Ovary (tissue), 10 donors: Measurements from ENCODE around the gene IARS1. TPM values are rescaled to one million over a fixed set of nuclear protein-coding genes. Genes with fewer than 3 reads are reported as not detected.

Experiments
- DNase-seq, 5 donors: peaks; one replicate each; pipeline ENCODE4 v3.0.0-alpha.2; 2019 to 2020
- H3K27ac ChIP-seq, 2 donors: fragments of 200-600 bp; one replicate each; pipeline versions ENCODE4 v1.5.1 to v1.8.0; 2019 to 2022
- H3K27me3 ChIP-seq: fragments of 200-600 bp; one replicate; pipeline ENCODE4 v1.8.0; 2022
- H3K36me3 ChIP-seq: fragments of 200-600 bp; sonication (generic); one replicate; pipeline ENCODE4 v1.5.1; 2019
- H3K4me1 ChIP-seq: one replicate; pipeline ENCODE4 v1.8.1; 2013; ENCODE audit warnings: mild to moderate bottlenecking, moderate library complexity; ENCODE audit not compliant: insufficient read depth
- H3K4me3 ChIP-seq: fragments of 200-600 bp; sonication (generic); one replicate; pipeline ENCODE4 v1.5.1; 2017
- H3K9me3 ChIP-seq, 2 donors: fragments of 200-600 bp in 1 of 2; sonication (generic) in 1 of 2; one replicate each; pipeline versions ENCODE4 v1.5.1 to v1.8.1; 2013 to 2019; ENCODE audit warnings: mild to moderate bottlenecking in 1 of 2, moderate library complexity in 1 of 2
- EP300 ChIP-seq: sonication (generic); formaldehyde crosslinking; IDR thresholded peaks from one replicate; pipeline ENCODE4 v1.6.1; 2017; ENCODE audit warnings: antibody characterized with exemption
- POLR2A ChIP-seq: fragments of 450-650 bp; IDR thresholded peaks from one replicate; pipeline ENCODE4 v1.6.1; 2017; ENCODE audit warnings: antibody characterized with exemption, mild to moderate bottlenecking, moderate library complexity
- WGBS, 3 donors: extraction: QIAGEN DNeasy Blood & Tissue Kit in 1 of 3; methylation state at CpG; one replicate each; pipeline versions ENCODE4 v1.1.5 to v1.1.7; 2013 to 2017; 5-methylcytosine and 5-hydroxymethylcytosine counted together
- intact Hi-C, 4 donors: fragments of 100-400 bp; cut with DNase I; formaldehyde crosslinking; loops; one replicate each; pipeline versions ENCODE4 v1.11.0 to v1.15.1; 2022 to 2023
- long read RNA-seq, 3 donors: library from polyadenylated mRNA in 2 of 3; unstranded in 2 of 3; transcript quantifications; one replicate each; pipeline ENCODE4 v2.0.0 and lab custom pipeline, GENCODE V29; 2021 to 2026
- polyA plus RNA-seq, 2 donors: library from polyadenylated mRNA; stranded (reverse); fragments of 200-250 nt in 1 of 2; fragments of 350-450 nt in 1 of 2; fragmentation: Illumina TruSeq in 1 of 2; extraction: RNeasy Lipid Tissue Mini Kit (QIAGEN cat#74804) in 1 of 2; gene quantifications; one replicate each; pipeline ENCODE4 v1.2.3, GENCODE V29; 2013 to 2014
- total RNA-seq, 7 donors: library from RNA; depleted of rRNA in 2 of 7; stranded (reverse); fragments of >200 nt in 2 of 7; fragmentation: NEBNext Ultra II Directional in 3 of 7; extraction: Animal tissue kit (Norgen Biotek cat#: 25700) in 3 of 7; gene quantifications; one replicate each; pipeline versions ENCODE4 v1.1.0 to v1.2.4, GENCODE V29; 2016 to 2023
- TF ChIP-seq, protein P1 (sequence below), 3 donors: fragments of 450-650 bp in 2 of 3; fragments of 200-600 bp in 1 of 3; IDR thresholded peaks; one replicate each; pipeline versions ENCODE4 v1.5.1 to v1.8.0; 2016 to 2022; ENCODE audit warnings: antibody characterized with exemption in 3 of 3, mild to moderate bottlenecking in 1 of 3
- donor health status: DM: no; HTN: no; CAD: no; lungs with moderate emphysema.
- donor health status: DM: no; HTN: no; CAD: no.
- donor health status: Bipolar disorder and iron deficiency.
- donor health status: DM: yes; HTN: yes; CAD: no.
- donor health status: DM: no; HTN: no; CAD: no.
- donor health status: DM: yes; HTN: yes; CAD: no.

IARS1 gene
- total RNA-seq (100 to 1,000 TPM in 1 of 7 donors, 10 to 100 TPM in 6; 44.4 to 281 (median 64.8) TPM), polyA plus RNA-seq (10 to 100 TPM; 16.0 to 55.8 TPM)
- long read RNA-seq, donor 1, partial matches to known transcripts, result 41 of 47 reads
- long read RNA-seq, donor 1, other reads (novel, unspliced or antisense), result 6 of 47 reads
- long read RNA-seq, donor 2, full-length matches to known transcripts, result 4 of 9 reads
- long read RNA-seq, donor 2, partial matches to known transcripts, result 5 of 9 reads
- long read RNA-seq, donor 2, other reads (novel, unspliced or antisense), result 0 of 9 reads
- long read RNA-seq, donor 3, full-length matches to known transcripts, result 26 of 124 reads
- long read RNA-seq, donor 3, partial matches to known transcripts, result 84 of 124 reads
- long read RNA-seq, donor 3, other reads (novel, unspliced or antisense), result 14 of 124 reads

DNA sequence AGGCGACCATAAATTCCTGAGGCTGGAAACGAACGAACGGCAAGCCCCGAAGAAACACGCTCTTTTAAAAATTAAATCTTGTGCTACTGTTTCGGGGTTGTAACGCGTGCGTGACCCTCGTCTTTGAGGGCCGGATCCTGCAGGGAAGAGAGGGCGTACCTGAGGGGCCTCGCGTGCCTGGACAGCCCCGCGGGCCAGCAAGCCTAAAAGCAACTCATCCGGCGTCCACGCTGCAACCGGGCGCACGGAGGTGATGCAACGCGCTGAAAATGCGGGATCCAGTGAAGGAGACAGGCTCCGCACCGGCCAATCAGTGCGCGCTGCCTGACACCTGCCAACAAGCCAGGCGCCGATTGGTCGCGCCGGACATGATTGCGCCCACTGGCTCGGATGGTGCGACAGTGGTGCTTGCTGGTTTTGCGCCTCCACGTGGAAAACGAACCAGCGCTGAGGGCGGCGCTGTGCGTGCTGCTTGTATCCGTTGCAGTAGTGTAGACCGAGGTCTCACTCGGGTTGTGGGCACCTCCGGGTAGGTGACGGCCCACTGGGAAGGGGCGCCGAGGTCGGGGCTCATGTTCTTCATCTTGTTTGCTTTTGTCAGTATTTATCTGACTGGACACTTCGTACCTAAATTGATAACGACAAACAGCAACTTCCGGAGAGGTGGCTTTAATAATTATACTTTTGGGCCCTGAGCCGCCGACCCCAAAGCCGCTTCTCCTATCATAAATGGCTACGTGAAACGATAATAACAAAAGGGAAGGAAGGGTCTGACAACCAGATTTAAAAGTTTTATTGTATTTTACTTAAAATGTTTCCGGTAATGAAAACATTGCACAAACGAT lies at the start of gene IARS1:
Gene IARS1, minus strand, starts transcription at position 246 of the 845 bp plus-strand sequence. CDS start 4,278 bp downstream, outside the sequence.
- Histone ChIP-seq H3K36me3 (no peaks in the 10 kb centered on the region), H3K9me3 (no peaks in the 10 kb centered on the region), H3K4me3 (peak within 1 kb of the TSS; percentile 78), H3K4me1 (peaks cover 5% of the 10 kb centered on the region), H3K27ac (peak within 1 kb of the TSS in 1 of 2 donors; percentile 57), H3K27me3 (no peaks in the 10 kb centered on the region)
- WGBS, 3 donors, result 0 to 1% (median 0%) methylated on average over 62 to 63 of the region's 63 CpGs
- intact Hi-C loops, result loop anchor here in 1 of 4 donors (2.0 to 10.0 kb wide), 2 partner anchors 31 to 149 kb away; partner anchors contain the start of genes CENPP and NOL8
- peak; percentile 97 to 100 (median 99) for DNase-seq
- peak; percentile 64 for TF ChIP-seq POLR2A
- TF ChIP-seq EP300, result no peak
- TF ChIP-seq, protein P1, sequence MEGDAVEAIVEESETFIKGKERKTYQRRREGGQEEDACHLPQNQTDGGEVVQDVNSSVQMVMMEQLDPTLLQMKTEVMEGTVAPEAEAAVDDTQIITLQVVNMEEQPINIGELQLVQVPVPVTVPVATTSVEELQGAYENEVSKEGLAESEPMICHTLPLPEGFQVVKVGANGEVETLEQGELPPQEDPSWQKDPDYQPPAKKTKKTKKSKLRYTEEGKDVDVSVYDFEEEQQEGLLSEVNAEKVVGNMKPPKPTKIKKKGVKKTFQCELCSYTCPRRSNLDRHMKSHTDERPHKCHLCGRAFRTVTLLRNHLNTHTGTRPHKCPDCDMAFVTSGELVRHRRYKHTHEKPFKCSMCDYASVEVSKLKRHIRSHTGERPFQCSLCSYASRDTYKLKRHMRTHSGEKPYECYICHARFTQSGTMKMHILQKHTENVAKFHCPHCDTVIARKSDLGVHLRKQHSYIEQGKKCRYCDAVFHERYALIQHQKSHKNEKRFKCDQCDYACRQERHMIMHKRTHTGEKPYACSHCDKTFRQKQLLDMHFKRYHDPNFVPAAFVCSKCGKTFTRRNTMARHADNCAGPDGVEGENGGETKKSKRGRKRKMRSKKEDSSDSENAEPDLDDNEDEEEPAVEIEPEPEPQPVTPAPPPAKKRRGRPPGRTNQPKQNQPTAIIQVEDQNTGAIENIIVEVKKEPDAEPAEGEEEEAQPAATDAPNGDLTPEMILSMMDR (IDR thresholded peaks at IDR 0.05), result peak in 1 of 3 donors; percentile 35

GRCh38 chr9:92342825-92343488 lies 49.5 kb upstream of the IARS1 start:
- Histone ChIP-seq H3K9me3 (no peaks in the 10 kb centered on the region), H3K27ac (no peak overlapping the region), H3K4me3 (no peak overlapping the region), H3K4me1 (no peaks in the 10 kb centered on the region), H3K36me3 (no peaks in the 10 kb centered on the region), H3K27me3 (no peaks in the 10 kb centered on the region)
- no peak for DNase-seq
- 43 to 65% (median 43%) methylated on average over 1 of the region's 1 CpG for WGBS, 3 donors
- intact Hi-C loops, result loop anchor here (5.0 kb wide), 4 partner anchors 84 to 294 kb away; no protein-coding TSS in a partner anchor
- TF ChIP-seq POLR2A (no peak), EP300 (no peak)
- TF ChIP-seq, protein P1 (IDR thresholded peaks at IDR 0.05), result peak in 2 of 3 donors; percentile 22 to 50

DNA sequence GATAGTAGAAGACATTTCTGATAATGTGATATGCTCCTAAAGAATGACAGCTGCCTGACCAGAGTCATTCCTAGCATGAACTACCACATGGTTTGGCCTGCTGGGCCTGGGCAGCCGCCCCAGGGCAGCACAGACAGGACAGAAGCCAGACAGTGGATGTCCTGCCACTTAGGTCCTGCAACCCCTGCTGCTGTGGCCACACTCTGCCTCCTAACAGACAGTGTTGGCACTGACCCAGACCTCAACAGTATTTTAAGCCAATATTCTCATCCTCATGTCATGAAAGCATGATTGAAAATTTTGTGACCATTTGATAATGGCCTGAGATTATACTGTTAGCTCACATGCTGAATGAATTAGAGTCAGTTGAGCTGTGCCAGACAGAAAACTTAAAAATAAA lies 48.1 kb upstream of the IARS1 start:
- H3K27ac ChIP-seq, result no peak overlapping the region
- intact Hi-C loops, result loop anchor here (5.0 kb wide), 4 partner anchors 86 to 296 kb away; no protein-coding TSS in a partner anchor
- WGBS, 3 donors, result 95 to 100% (median 100%) methylated on average over 1 of the region's 1 CpG
- H3K4me1 ChIP-seq, result no peaks in the 10 kb centered on the region
- TF ChIP-seq POLR2A (no peak), EP300 (no peak)
- TF ChIP-seq, protein P1 (IDR thresholded peaks at IDR 0.05), result no peak
- H3K27me3 ChIP-seq, result no peaks in the 10 kb centered on the region
- no peaks in the 10 kb centered on the region for H3K36me3 ChIP-seq
- no peaks in the 10 kb centered on the region for H3K9me3 ChIP-seq
- H3K4me3 ChIP-seq, result no peak overlapping the region
- no peak for DNase-seq

DNA sequence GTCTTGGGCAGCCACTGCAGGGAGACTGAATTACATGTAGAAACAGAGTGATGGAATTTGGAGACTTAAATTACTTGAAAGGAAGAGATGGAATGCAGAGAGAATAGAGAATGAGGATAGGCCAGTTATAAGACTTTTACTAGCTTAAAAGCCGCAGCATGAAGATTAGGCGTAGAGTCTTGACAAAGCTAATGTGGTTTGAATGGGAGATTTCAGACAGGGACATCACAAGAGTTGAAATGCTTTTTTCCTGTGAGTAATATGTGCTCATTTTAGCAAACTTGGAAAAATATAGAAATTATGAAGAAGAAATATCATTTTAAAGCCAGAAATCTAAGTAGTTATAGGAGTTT lies 39.8 kb upstream of the IARS1 start:
- no peak for DNase-seq
- no peak overlapping the region for H3K27ac ChIP-seq
- intact Hi-C loops, result no loop called here

More for the DNA sequence above, 39.8 kb upstream of the IARS1 start:
- no peaks in the 10 kb centered on the region for H3K9me3 ChIP-seq
- no peaks in the 10 kb centered on the region for H3K36me3 ChIP-seq
- WGBS, 3 donors, result 89 to 97% (median 97%) methylated on average over 2 of the region's 2 CpGs
- no peaks in the 10 kb centered on the region for H3K27me3 ChIP-seq
- no peaks in the 10 kb centered on the region for H3K4me1 ChIP-seq
- TF ChIP-seq, protein P1 (IDR thresholded peaks at IDR 0.05), result no peak
- TF ChIP-seq EP300, result no peak
- no peak for TF ChIP-seq POLR2A
- no peak overlapping the region for H3K4me3 ChIP-seq
